HG02970 (cell line): ENCODE results near the gene SCNN1A.

Experiments
- ATAC-seq: cut with Tn5 transposase; IDR thresholded peaks from one replicate; pipeline ENCODE4 v1.9.1; 2021; ENCODE audit warnings: mild to moderate bottlenecking, moderate library complexity, moderate number of reproducible peaks; ENCODE audit not compliant: unreplicated experiment, low FRiP score

The SCNN1A gene

DNA sequence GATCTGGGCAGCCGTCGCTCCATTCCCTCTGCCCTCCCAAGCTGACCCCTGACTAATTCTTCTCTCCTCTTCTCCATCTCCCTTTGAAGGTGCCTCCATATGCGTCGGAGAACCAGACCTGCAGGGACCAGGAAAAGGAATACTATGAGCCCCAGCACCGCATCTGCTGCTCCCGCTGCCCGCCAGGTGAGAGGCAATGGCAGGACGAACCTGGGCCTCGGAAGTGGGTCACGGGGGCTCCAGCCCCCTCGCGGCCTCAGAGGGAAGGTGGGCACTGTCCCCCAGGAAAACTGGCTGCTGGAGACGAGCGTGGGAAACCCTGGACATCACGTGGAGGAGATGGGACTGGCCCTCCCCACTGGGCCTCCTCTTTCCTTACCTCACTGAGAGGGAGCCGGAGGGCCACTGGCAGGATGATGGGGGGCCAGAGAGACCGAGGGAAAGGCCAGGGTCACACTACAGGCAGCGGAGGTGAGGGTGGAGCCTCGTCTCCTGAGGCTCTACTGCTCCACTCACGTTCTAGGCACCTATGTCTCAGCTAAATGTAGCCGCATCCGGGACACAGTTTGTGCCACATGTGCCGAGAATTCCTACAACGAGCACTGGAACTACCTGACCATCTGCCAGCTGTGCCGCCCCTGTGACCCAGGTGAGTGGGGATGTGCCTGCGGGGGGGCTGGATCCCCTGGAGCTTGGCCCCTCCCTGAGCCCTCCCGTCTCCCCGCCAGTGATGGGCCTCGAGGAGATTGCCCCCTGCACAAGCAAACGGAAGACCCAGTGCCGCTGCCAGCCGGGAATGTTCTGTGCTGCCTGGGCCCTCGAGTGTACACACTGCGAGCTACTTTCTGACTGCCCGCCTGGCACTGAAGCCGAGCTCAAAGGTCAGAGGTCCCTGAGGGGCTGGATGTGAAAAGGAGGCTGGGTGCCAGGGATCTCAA, 9.4 kb upstream of the SCNN1A start:
- no peak for ATAC-seq

DNA sequence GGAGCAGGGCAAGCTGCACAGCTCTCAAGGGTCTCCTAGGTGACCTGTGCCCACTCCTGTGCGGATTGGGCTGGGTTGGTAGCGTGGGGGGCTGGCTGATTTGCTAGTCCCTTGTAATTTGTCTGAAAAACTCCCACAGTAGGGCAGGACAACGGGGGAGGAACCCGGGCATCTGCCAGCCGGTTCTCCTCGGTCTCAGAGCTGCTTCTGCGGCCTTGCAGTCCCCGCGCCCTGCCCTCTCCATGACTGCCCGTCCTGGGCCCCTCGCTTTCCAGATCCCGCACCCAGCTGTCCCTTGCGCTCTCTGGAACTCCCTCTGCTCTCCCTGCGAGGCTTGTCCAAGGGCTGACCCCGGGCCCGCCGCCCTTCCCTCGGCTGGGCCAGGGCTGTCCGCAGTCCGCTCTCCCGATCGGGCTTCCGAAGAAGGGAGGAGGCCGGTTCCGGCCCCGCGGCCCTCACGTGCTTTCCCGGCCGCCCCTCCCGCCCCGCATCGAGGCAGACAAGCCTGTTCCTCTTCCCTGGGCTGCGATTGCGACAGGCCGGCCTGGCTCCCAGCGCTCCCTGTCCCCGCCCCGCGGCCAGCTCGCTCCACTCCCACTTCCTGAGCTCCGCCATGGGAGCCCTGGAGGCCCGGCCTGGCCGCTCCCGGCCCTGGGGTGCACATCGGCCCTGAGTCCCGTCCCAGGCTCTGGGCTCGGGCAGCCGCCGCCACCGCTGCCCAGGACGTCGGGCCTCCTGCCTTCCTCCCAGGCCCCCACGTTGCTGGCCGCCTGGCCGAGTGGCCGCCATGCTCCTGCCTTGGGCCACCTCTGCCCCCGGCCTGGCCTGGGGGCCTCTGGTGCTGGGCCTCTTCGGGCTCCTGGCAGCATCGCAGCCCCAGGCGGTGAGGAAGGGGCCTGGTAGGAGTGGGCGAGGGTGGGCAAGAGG, 8.5 kb upstream of the SCNN1A start, which contains the start of gene LTBR:
Gene LTBR (plus strand): TSS at position 591 of the 927 bp plus-strand sequence. CDS start 197 bp downstream, at position 788.
- no peak for ATAC-seq

DNA sequence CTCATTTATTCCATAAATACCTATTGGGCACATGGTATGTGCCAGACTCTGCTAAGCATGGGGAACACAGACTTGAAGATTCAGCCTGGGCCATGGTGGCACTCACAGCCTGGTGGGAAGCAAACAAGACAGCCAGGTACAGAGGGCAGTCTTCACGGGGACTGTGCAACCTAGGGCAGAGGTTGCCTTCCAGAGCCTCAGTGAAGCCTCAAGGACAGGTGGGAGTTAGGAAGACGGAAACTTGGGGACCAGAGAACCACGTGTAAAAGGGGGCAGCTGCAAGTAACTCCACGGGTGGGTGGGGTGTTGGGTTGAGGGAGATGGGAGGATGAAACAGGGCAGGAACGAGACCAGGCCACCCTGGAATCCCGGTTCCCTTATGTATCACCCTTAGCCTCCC, 7.6 kb upstream of the SCNN1A start:
- ATAC-seq, result no peak

DNA sequence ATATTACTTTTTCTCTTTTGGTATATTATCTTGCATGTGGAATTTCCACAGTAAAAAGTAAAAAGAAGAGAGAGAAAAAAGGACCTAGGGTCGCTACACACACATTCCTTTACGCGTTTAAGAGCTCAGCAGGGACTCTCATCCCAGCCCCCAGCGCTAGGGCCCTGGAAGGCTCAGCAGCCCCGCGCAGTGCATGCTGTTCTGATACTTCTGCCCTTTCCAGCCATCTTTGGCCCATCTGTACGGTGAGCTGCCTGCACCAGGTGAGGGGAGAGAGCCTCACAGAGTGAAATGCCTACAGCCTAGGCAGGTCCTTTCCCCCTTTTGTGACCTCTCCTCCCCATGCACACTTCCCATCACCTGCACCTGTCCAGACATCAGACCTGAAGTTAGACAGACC, 7.0 kb upstream of the SCNN1A start:
- no peak for ATAC-seq

DNA sequence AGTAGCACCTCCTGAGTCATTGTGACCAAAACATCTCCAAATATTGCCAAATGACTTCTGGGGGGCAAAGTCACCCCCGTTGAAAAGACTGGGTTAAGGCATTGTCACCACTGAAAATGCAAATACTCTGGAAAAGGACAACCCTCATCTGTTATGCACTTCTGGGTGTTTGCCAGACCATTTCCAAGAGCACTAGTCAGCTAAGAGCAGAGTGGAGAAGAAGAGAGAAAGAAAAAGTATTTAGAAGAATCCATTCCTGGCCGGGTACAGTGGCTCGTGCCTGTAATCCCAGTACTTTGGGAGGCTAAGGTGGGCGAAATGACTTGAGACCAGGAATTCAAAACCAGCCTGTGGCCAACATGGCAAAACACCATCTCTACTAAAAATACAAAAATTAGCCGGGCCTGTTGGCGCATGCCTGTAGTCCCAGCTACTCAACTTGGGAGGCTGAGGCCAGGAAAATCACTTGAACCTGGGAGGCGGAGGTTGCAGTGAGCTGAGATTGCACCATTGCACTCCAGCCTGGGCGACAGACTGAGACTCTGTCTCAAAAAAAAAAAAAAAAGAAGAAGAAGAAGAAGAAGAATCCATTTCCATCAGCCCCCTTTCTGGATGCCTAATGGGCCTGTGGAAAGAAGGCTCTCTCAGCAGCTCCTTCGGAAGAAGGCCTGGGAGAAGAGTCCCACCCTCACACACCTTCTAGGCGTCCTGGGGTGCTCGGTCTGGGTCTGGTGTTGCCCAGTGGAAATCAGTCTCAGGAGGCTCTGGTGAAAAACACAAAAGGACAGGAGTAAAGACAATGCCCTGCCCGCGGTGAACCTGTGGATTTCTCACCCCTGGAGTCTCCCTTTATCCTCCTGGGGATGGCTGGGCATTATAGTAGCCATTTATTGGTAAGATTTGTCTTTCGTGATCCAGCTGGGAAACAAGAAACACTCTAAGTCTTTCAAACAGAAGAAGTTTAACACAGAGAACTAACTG, 5.1 kb upstream of the SCNN1A start:
- ATAC-seq, result no peak

DNA sequence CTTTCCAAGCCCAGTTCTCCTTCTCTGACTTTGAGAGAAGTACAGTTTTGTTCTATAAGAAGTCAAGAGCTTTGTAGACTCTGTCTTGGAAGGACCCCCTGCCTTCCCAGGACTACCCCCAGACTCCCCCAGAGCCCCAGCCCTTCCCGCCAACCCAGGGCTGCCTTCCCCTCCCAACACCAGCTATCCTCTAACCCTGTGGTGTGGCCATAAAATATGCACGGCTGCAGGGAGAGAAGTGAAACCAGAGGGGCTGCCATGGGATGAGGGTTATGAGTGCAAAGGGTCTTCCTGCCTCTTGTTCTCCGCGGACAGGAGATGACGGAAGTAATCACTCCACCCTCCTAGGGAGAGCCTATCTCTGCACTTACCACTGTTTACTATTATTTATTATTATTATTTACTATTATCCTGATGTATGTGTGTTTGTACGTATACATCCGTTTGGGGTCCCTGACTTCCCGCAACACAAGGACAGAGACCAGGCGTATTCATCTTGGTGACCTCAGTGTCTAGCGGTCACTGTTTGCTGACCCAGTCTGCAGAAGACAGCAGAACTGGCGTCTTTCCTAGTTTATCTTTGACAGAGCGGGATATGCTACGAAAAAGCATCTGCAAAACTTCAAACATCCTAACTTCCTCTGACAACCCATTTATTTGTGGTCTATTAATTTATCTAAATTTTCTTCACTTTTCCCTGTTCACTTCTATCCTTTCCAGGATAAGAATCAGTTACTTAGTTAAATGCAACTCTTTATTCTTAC, 3.5 kb upstream of the SCNN1A start:
- no peak for ATAC-seq

DNA sequence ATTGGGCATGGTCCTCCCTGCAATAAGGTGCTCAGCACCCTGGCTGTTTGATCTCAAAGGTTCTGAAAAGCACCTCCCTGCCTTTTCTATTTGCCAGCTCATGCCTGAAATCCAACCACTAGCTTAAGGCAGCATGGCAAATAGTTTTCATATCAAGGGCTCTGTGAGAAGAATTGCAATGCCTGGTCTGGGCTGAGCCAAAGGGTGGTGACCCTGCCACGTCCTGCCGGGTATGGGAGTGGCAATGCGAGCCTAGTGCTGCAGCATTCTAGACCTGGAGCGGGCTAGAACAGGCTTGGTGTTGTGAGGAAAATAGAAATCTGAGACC, 2.3 kb upstream of the SCNN1A start:
- ATAC-seq, result no peak

DNA sequence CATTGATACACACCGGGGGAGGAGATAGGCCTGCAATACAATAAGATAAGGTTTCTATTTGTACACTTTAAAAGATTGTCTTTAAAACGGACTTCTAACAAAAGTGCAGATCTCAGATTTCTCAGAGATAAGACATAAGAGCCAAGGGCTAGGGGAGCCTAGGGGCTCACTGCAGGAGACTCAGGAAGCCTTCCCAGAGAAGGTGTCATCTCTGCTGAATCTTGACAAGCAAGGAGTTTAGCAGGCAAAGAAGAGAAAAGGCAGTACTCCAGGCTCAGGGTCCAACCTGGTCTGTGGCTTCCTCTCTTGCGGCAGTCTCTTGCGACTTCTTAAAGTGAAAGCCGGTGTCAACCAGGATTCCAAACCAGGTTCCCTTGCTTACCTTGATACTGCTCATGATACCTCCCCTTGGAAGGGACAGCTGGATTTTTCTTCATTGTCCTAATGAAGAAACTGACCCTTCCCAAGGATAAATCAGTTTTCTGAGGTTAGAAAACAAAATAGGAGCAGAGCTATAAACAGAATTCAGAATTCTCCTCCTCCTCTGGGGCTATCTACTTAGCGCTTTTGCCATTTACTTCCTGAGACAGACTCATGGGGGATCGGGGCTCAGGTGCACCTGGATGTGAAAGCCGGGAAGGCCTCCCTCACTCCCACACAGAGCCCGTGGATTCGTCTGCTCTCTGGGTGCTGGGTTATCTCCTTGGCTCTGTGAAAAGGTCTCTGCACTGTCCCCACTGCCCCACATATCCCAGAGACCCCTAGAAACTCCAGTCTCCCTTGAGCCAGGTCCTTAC, 1.7 kb upstream of the SCNN1A start:
- ATAC-seq, result no peak

DNA sequence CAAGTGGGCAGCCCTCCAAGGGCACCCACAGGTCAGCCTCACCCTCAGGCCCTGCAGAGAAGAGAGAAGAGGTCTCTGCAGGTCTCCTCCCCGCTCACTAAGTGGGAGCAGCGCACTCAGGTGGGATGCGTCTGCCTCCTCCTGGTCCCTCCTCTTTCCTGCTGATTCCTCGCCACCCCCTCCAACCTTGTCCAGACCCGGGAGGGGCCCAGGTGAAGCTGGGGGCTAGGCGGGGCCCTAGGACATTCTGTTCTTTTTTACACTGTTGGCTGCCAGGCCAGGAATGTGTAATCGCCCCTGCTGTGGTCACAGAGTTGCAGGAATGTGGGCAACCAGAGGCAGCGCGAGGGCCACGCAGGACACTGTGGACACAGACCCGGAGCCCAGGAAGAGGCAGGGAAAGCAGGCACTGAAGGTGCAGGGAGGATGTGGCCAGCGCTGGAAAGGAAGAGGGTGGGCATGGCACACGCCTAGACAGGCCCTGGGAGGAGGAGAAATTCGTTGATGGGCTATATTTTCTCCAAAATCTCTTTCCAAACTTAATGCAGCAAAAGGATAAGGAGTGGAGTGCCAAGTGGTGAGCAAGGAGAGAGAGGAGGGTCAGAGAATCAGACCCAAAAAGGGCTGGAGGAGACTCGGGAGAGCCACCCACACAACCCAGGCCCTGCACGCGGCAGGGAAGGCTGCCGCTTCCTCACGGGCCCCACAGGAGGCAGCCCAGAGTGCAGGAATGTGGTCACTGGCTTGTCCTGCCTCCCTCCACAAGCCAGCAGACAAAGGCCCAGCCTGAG, 911 bp upstream of the SCNN1A start:
- ATAC-seq, result no peak

DNA sequence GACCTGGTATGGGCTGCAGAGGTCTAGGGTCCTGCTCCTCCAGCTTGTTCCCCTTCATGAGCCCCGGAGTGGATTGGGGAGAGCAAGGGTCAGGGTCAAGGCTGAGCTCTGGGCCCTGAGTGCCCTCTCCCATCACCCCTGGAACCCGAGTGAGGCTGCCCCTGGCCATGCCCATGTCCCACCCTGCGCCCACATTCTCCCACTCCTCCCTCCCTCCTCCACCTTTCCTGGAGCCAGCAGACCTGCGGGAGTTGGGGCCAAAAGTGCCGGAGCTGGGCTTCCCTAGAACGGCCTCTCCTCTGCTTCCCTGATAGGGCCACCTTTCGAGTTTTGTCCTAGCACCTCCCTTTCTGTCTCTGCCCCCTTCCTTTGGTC, 590 bp downstream of the SCNN1A start:
- no peak for ATAC-seq

DNA sequence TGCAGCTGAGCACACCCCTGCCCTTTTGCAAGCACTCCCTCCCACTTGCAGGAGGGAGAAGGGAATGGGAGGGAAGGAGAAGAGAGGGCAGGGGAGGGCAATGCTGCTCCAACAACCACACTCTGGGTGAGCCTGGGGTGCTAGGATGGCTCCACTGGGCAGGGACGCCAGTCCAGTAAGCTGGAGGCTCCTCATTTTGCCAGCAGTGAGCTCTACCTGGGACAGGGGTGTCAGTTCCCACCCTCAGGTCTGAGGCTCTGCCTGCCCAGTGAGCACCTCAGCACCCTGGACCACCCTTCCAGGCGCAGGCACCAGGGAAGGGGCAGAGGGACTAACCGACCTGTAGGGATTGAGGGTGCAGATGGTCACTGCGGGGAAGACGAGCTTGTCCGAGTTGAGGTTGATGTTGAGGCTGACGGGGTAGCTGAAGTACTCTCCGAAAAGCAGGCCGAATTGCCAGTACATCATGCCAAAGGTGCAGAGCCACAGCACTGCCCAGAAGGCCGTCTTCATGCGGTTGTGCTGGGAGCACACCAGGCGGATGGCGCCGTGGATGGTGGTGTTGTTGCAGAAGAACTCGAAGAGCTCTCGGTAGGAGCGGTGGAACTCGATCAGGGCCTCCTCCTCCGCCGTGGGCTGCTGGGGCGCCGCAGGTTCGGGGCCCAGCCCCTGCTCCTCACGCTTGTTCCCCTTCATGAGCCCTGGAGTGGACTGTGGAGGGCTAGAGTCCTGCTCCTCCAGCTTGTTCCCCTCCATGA, 1.2 kb downstream of the SCNN1A start:
- no peak for ATAC-seq

DNA sequence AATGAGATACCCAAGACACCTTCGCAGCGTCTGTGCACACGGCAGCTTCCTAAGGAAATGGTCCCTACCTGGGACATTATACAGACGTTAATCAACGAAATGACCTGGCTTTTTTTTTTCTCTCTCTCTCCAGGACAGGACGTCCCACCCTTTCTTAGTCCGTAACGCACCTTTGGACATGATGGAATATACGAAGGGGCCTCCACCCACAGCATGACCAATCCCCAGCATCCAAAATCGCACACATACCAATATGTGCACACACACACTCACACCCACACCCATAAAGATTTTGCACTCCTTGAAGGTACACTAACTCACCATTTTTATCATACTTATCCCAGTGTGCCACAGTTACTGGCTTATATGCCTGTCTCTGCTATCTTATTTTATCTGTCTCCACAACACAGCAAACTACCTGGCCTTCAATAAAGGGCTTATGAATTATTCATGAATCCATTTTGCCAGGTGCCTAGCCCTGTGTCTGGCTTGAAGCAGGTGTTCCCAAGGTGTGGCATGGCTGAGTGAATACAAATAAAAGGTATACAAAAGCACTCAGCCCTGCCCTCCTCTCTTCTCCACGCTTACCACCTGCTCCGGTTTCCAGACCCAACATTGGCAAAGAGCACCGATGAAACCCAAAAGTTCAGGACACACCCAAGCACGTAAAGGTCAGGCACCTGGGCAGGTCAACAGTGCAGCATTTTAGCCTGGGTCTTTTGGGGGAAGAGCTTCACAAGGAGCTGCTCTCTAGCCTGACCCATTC, 2.2 kb downstream of the SCNN1A start:
- no peak for ATAC-seq

DNA sequence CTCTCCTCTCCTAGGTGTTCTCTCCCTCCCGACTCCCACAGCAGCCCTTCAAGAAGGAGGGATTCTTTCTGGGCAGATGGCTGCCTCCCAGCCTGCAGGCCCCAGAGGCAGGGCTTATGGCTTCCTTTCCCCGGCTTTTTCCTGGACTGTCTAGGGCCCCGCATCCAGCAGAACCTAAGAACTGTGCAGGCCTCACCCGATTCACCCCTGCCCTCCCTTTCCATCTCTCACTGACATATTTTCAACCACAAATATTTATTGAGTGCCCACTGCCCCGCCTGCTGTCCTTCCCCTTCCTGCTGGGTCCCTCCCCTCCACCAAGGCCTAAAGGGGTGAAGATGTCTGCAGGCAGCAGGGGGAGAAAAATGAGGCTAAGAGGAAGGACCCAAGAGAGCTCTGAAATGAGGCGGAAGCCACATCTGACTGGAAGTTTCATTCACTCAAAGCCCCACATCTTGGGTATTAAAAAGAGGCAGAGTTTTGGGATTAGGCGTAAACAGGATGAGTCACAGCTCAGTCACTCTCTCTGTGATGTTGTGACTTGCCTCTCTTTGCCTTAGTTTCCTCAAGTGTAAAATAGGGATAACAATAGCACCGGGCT, 2.9 kb downstream of the SCNN1A start:
- ATAC-seq, result no peak

DNA sequence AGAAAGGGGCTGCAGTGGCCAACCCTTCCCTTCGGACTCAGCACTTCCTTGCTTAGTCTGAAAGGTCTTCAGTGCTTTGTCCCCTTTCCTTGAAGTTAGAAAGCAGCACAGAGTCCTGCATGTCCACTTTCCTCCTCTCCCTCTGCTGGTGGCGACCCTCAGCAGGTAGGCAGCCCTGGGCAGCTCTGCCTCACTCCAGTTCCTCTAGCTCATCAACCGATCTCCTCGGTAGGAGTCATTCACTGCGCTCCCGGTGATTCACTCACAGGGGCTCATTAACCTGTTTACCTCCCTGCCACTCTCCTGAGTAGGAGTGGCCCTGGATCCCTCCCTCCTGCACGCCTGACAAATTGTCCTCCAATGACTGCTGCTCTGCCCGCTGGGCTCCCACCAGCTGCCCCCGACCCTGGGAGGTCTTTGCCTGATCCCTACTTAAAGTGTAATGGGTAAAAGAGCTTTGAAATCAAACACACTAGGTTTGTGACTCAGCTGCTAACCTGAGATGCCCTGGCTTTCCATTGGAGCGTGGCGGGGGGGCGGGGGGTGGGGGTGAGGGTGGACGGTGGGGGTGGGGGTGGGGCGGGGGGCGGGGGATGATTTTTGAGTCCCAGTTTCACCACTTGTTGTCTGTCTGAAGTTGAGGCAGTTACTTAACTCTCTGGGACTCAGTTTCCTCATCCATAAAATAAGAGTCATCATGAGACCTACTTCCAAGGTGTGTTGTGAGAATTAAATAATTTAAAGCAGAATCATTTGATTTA, 4.2 kb downstream of the SCNN1A start:
- ATAC-seq, result no peak

DNA sequence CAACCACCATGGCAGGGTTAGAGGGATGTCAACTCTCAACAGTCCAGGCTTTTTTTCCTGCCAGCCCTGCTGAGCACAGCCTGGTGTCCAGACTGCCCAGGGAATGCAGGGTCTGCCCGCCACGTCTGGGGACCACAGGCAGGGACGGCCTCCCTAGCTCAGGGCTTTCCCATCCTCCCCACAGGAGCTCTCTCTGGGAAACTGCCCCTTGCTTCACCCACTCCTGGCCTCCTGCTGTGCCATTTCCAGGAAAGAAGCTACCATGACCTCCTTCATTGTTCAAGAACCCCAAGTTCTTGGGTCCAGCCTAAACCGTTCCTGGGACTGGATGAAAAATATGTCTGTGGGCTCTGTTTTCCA, 4.8 kb downstream of the SCNN1A start:
- no peak for ATAC-seq
